Sciatic nerve (tissue), 2 donors: ENCODE results near the gene PGLYRP4. TPM values are rescaled to one million over a fixed set of nuclear protein-coding genes. Genes with fewer than 3 reads are reported as not detected.

ENCODE experiments used
- ATAC-seq: fragments of 200-7000 bp; cut with Tn5 transposase; one replicate; pipeline ENCODE4 v1.9.1; 2020; ENCODE audit warnings: mild to moderate bottlenecking, moderate library complexity
- DNase-seq: peaks from one replicate; pipeline ENCODE4 v3.0.0-alpha.2; 2020; ENCODE audit warnings: low spot score
- intact Hi-C: fragments of 100-400 bp; cut with DNase I; formaldehyde crosslinking; loops from one replicate; pipeline ENCODE4 v1.14.2; 2022
- total RNA-seq: library from RNA; stranded (reverse); fragmentation: NEBNext Ultra II Directional; extraction: Animal tissue kit (Norgen Biotek cat#: 25700); gene quantifications from one replicate; pipeline ENCODE4 v1.2.1, GENCODE V29; 2021
- donor health status: DM: no; HTN: no; CAD: no.
- donor health status: DM: no; HTN: no; CAD: no.

The PGLYRP4 gene
- total RNA-seq, 1 donor from 2014 or later, result not detected

DNA sequence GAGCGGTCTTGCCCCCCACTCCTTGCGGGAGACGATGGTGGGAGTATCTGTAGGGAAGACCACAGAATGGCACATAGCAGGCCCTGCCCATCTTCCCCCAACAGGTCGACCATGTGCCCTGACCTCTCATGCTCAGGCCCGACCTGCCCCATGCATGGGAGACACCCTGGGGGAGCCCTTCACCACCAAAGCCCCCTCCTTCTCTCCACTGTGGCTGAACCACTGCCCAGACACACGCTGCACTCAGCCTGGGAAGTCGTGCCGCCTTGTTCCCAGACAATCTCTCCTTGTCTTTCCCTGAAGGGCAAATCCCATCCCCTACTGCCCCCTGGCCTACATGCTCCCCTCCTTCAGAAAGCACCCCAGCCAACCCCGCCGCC lies 41.4 kb downstream of the PGLYRP4 start:
- ATAC-seq (no peak), DNase-seq (no peak)
- intact Hi-C loops, result no loop called here

DNA sequence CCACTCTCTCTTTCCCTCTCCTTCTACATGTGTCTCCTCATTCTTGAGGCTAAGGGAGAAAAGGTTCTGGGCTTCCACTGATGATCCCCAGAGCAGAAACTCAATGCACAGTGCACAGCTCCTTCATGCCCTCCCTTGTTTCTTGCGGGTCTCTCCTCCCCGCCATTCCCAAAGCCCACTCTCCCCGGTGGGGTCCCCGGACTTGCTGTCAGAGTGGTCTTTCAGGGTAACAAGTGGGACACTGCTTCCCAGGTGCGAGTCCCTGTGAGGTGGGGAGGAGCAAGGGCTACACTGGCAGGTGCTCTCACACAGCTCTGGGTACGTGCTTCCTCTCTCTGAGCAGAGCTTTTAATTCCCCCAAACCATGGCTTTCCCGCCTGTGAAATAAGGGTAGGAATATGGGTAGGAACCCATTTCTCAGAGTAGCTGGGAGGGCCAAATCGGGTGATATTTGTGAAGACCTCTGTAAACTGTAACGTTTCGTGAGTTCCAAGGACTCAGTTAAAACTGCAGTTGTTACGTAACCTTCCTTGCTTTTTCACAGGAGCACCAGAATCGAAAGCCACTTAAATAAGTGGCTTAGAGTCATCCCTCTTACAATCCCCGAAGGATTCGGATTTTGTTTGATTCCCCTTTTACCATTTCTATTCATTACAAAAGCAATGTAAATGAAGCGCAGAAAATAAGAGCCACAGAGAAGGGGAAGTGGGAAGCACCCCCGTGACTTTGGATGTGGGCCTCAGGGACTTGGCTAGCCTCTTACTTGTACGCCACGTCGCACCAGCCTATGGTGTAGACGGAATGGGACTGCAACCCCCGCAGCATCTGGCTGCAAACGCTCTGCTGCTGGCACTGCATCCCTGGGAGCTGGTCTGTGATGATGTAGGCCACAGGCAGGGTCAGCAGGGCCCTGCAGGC lies 42.1 kb downstream of the PGLYRP4 start:
- DNase-seq (no peak), ATAC-seq (no peak)
- intact Hi-C loops, result no loop called here

DNA sequence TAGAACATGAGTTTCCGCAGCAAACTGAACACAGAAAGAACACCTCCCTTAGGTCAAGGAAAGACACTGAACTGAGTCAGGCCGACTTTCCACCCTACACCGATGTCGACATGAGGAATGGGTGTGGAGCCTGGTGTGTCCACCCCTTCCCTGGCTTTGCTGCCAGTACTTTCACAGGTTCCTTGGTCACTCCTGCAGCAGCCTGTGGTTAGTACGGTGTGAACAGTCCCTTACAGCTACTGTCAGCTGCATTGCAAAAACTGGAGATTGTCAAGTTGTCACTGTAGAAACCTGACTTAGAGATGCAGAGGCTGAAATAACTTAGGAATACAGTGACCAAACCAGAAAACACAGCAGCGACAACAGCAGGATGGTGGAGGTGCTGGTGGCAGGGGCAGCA lies 43.0 kb downstream of the PGLYRP4 start:
- no peak for ATAC-seq
- DNase-seq, result no peak
- intact Hi-C loops, result no loop called here

DNA sequence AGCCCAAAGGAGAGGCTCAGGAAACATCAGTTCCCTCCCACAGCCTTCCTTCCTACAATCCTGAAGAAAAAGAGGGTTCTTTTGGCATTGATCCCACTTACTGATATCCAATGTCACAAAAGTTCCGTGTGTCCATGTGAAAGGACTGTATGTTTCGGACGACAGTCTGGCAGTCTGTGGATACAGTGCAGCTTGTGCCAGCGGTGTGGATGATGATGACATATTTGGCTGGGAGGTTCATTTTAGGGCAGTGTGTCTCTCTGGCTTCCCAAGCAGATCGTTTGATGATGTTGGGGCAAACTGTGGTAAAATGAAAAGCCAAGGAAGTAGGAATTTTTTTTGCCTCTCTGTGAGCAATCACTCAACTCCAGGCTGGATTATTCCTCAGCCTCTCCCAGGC lies 46.3 kb downstream of the PGLYRP4 start:
- ATAC-seq (no peak), DNase-seq (no peak)
- intact Hi-C loops, result no loop called here

DNA sequence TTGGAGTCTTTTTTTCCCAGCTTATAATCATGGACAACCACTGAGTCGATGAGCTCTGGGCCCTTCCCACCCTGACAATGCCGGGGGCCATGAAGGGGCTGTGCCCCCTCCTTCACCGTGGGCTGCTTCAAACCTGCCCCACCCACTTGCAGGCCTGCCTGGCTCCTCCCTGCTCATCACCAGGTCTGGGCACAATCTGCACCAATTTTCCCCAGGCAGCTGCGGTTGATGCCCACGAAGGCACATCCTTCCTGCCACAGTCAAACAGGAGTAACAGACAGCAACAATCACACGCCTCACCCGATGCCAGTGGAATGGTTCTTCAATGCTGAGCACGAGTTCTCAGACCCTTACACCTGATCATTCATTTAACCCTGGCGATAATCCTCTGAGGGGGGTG lies 54.8 kb downstream of the PGLYRP4 start:
- ATAC-seq, result no peak
- no peak for DNase-seq

DNA sequence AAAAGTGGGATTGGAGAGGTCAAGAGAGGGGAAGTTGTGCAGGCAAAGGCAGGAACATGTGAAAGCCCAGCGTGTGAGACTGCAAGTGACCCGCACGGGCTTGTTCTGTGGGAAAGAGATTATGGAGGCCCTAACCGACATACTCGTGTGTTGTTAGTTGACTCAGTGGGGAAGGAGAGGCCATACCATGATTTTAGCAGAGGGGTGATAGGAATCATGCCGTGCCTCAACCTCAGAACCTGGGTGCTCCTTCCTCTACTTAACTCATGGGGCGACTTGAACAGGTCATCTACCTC lies 55.2 kb downstream of the PGLYRP4 start:
- intact Hi-C loops, result no loop called here
- ATAC-seq, result no peak
- DNase-seq, result no peak

More for the DNA sequence above, 54.8 kb downstream of the PGLYRP4 start:
- intact Hi-C loops, result no loop called here

DNA sequence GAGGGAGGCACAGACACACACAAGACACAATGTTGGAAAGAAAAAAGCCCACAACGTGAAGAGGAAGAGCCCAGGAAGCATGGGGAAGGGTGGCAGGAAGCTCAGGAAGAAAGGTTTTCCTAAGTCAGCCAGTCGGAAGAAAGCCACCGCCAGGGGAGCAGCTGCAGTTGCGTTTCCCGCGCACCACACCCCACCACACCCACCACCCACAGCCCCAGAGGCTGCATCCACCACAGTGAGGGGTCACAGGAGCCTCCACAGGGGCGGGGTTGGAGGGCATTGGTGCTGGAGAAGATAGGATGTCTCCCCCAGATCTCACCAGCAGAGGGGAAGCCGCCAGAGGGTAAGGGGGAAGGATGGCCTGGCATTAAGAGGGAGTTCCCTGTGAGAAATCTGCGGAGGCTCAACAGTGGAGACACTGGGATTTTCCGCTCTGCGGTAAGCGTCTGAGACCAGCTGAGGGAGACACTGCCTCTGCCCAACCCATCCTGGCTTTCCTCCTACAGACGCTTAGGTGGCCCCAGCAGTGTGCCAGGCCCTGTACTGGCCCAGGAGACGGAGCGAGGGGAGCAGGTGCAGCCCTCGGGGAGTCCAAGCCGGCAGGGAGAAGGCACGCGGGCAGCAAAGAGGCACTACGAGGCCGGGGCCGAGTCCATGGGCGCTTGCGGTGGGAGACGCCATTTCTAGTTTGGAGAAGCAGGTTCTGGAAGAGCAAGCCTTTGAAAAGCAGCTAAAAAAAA lies 55.7 kb downstream of the PGLYRP4 start:
- ATAC-seq (no peak), DNase-seq (no peak)
- intact Hi-C loops, result no loop called here

DNA sequence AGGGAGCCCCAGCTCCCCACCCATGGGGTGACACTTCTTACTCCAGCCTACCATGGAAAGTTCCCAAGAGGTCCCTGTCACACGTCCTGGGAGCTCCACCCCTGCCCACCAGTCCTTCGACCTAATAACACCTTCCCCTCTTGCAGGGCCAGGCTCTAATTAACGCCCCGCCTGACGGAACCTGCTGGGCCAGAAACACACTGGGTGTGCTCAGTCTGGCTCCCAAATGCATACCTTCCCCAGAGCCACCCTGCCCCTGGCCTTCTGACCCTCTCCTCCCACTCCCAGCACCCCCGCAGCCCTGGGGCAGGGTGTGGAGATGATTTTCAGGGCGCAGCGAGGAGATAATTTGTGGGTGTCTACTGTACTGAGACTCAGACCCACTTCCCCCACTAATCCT lies 56.5 kb downstream of the PGLYRP4 start:
- DNase-seq (no peak), ATAC-seq (no peak)
- intact Hi-C loops, result no loop called here

DNA sequence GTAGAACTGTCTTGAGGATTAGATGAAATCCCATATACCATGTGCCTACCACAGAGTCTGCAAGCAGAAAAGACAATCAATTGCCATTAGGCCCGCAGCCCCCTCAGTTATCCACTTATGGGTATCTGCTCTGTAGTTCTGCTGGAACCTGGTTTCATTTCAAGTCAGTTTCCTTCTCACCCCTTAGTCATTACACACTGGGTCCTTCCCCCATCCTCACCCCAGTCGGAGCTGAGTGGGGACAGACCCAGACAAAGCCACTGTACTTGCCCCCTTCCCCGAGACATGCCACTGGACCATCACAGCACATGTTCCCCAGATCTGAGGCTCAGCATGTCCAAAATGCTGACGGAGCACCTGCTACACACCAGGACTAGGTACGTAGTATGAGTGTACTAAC lies 57.1 kb downstream of the PGLYRP4 start:
- DNase-seq (no peak), ATAC-seq (no peak)
- intact Hi-C loops, result no loop called here

DNA sequence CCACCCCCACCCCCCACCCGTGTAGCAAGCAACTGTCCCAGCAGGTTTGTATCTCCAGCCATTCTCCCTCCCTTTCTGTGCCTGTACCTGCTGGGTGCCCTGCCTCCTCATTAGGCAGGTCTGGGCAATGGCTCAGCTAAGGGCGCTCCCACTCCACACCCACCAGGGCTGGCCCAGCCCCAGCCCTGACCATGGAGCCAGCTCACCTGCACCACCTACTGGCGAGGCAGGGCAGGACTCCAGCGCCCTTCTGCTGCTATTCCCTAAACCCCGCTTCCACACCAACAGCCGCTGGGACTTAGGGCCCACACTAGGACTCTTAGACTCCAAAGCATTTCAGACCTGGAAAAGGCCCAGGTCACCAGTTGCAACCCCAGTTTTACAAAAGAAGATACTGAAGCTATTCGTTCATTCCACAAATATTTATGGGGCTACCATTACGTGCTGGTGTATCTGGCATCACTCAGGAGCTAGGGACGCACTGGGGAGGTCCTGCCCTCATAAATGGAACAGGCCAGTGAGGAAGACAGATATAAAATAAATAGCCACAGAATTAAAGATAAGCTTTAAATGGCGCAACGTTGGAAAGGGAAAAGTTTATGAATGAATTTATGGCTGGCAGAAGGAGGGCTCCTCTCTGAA lies 59.9 kb downstream of the PGLYRP4 start:
- ATAC-seq, result no peak

More for the DNA sequence above, 59.9 kb downstream of the PGLYRP4 start:
- DNase-seq, result no peak
- intact Hi-C loops, result no loop called here

Other genes starting within 250 kb of the PGLYRP4 start
- gene SPRR2F, start 235.3 kb downstream of the PGLYRP4 start, total RNA-seq, result not detected
- gene SPRR2G, start 198.0 kb downstream of the PGLYRP4 start, total RNA-seq, result not detected
- gene LELP1, start 145.4 kb downstream of the PGLYRP4 start, total RNA-seq, result not detected
- gene PRR9, start 131.3 kb downstream of the PGLYRP4 start, total RNA-seq, result not detected
- gene LORICRIN, start 89.2 kb downstream of the PGLYRP4 start, total RNA-seq, result not detected
- gene PGLYRP3, start 35.9 kb downstream of the PGLYRP4 start, total RNA-seq, result not detected
- 225 TPM for gene S100A9, start 9.0 kb upstream of the PGLYRP4 start, total RNA-seq
- gene S100A12, start 26.8 kb upstream of the PGLYRP4 start, total RNA-seq, result 15.3 TPM
- 192 TPM for gene S100A8, start 42.2 kb upstream of the PGLYRP4 start, total RNA-seq
- gene S100A7A, start 67.7 kb upstream of the PGLYRP4 start, total RNA-seq, result not detected
- gene S100A7, start 111.8 kb upstream of the PGLYRP4 start, total RNA-seq, result 0.85 TPM
- 1,022 TPM for gene S100A6, start 187.2 kb upstream of the PGLYRP4 start, total RNA-seq
- not detected for gene S100A5, start 192.1 kb upstream of the PGLYRP4 start, total RNA-seq
- 258 TPM for gene S100A4, start 197.0 kb upstream of the PGLYRP4 start, total RNA-seq
- gene S100A3, start 200.4 kb upstream of the PGLYRP4 start, total RNA-seq, result not detected
- 3.5 TPM for gene S100A2, start 217.0 kb upstream of the PGLYRP4 start, total RNA-seq